ENCODE measurements around the gene RBM22. TPM values are rescaled to one million over a fixed set of nuclear protein-coding genes. Genes with fewer than 3 reads are reported as not detected.
A peak's percentile ranks its signal among the peaks of the same experiment; 100 is the strongest.

Gene RBM22
- polyA plus RNA-seq, 1 of the 3 experiments (the other 2 are of a cell fraction): 30.7 TPM

- Histone ChIP-seq H3K79me2 (ENCODE audit: insufficient read depth) (no peaks in the 10 kb centered on the region), H3K27ac (ENCODE audit: low read depth in 2 of 2, low read length in 1 of 2) (no peak overlapping the region), H3K4me1 (ENCODE audit: control insufficient read depth in 1 of 2, insufficient read depth in 2 of 2, low read depth in 1 of 2, low read length in 1 of 2) (peaks cover 0 to 33% of the 10 kb centered on the region in 2 experiments; a peak in 1 of 4 replicates), H4K20me1 (ENCODE audit: insufficient read depth) (no peaks in the 10 kb centered on the region), H3K9ac (no peak overlapping the region), H3K36me3 (replicated peaks in 1 of 2; ENCODE audit: control insufficient read depth in 1 of 2, insufficient read depth in 2 of 2, low read length in 1 of 2) (no peaks in the 10 kb centered on the region), H3K4me3 (ENCODE audit: low read depth in 2 of 2, low read length in 1 of 2) (no peak overlapping the region), H3K4me2 (no peak overlapping the region), H2AFZ (ENCODE audit: low read depth) (no peak overlapping the region), H3F3A (replicated peaks; ENCODE audit: insufficient read depth) (no peaks in the 10 kb centered on the region), H3K9me2 (no peaks in the 10 kb centered on the region), H3K9me3 (no peaks in the 10 kb centered on the region), H3K27me3 (ENCODE audit: insufficient read depth) (no peaks in the 10 kb centered on the region)
- ChIA-PET CTCF (interaction anchor here (0.6 to 12.2 kb wide), 3 partner anchors 69 to 98 kb away, joined by 3 to 160 read pairs (median 3); no protein-coding TSS in a partner anchor), POLR2A (no interaction called here)
- DNase-seq: peak; percentile 9
- WGBS (ENCODE audit: low lambda C conversion rate): 92% methylated on average over 7 of the region's 11 CpGs
- TF ChIP-seq, protein P1, sequence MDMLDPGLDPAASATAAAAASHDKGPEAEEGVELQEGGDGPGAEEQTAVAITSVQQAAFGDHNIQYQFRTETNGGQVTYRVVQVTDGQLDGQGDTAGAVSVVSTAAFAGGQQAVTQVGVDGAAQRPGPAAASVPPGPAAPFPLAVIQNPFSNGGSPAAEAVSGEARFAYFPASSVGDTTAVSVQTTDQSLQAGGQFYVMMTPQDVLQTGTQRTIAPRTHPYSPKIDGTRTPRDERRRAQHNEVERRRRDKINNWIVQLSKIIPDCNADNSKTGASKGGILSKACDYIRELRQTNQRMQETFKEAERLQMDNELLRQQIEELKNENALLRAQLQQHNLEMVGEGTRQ (IDR thresholded peaks at IDR 0.05; ENCODE audit: borderline replicate concordance, low read depth, low read length): no peak
- no peak for TF ChIP-seq USF1 (IDR thresholded peaks at IDR 0.05; ENCODE audit: borderline replicate concordance, low read depth)
- no peak for TF ChIP-seq GABPA (IDR thresholded peaks at IDR 0.05; ENCODE audit: low read depth)
- TF ChIP-seq ZBTB33 (IDR thresholded peaks at IDR 0.05; ENCODE audit: borderline replicate concordance, low read depth): no peak
- TF ChIP-seq RFX5 (IDR thresholded peaks at IDR 0.05; ENCODE audit: low read length): no peak
- TF ChIP-seq TCF12 (IDR thresholded peaks at IDR 0.05): no peak
- TF ChIP-seq PBX3 (IDR thresholded peaks at IDR 0.05): no peak
- TF ChIP-seq MXI1 (IDR thresholded peaks at IDR 0.05; ENCODE audit: low read depth, low read length): no peak
- no peak for TF ChIP-seq FOXJ3 (CRISPR knock-in tag; IDR thresholded peaks at IDR 0.05)
- no peak for TF ChIP-seq SIN3A (IDR thresholded peaks at IDR 0.05; ENCODE audit: borderline replicate concordance, low read depth, low read length)
Measured at GRCh38 chr5:150659360-150660107, 41.3 kb downstream of the RBM22 start.

Data from SK-N-SH (cell line).